RPMI8226 (cell line): Measurements from ENCODE around the gene ANO9.
"Not testable (repeated sequence)": the region's sequence is repeated elsewhere in the genome, so short reads cannot be mapped to it uniquely, and the experiment has no call there.

ENCODE experiments used
- DNase-seq: peaks from one replicate; pipeline ENCODE4 v3.0.0-alpha.2; 2015

Gene ANO9

DNA sequence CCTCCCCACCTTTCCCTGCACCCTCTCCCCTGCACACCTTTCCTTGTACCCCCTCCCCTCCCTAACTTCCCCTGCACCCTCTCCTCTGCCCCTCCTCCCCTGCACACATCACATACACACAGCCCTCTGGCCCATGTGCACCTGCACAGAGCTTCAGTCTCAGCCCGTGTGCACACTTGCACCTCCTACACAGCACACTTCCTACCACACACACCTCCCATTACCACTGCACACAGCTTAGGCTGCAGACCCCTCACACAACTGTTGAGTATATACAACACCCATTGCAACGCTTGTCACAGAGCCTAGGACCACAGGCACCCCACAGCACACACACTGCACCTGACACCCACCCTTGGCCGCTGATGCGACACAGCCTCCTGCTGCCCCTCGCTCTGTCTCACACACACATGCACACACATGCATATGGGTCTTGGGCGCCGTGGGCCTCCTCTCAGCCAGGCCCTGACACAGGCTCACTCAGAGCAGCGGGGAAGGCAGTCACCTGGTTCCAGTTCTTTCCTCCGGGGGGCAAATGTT lies 27.4 kb downstream of the ANO9 start:
- no peak for DNase-seq

DNA sequence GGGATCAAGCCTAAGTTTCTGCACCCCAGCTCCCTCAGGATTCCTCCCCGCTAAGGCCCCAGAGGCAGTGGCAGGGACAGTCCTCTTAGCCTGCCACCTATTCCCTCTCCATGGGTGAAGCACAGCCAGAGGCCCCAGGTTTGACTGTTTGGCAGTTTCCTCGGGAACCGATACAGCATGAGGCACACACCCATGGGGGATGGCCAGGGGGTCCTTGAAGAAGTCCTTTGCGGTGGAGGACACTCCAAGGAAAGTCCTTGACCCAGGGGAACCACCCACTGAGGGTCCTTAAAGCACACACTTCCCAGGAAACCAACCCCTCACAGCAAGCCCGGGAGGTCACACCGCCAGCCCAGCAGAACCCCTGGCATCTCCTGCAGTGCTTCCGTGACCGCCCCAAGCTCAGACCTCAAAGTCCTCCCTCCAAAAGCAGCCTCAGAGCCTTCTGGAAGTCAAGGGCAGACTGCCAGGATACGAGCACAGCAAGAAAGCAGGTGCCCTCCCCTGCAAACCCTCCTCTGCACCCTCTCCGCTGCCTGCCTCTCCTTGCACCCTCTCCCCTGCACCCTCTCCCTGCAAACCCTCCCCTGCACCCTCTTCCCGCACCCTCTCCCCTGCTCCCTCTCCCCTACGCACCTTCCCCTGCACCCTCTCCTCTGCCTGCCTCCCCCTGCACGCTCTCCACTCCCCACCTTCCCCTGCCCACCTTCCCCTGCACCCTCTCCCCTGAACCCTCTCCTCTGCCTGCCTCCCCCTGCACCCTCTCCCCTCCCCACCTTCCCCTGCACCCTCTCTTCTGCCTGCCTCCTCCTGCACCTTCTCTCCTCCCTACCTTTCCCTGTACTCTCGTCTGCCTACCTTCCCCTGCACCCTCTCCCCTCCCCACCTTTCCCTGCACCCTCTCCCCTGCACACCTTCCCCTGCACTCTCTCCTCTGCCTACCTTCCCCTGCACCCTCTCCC lies 28.4 kb downstream of the ANO9 start:
- DNase-seq: peak; percentile 83

DNA sequence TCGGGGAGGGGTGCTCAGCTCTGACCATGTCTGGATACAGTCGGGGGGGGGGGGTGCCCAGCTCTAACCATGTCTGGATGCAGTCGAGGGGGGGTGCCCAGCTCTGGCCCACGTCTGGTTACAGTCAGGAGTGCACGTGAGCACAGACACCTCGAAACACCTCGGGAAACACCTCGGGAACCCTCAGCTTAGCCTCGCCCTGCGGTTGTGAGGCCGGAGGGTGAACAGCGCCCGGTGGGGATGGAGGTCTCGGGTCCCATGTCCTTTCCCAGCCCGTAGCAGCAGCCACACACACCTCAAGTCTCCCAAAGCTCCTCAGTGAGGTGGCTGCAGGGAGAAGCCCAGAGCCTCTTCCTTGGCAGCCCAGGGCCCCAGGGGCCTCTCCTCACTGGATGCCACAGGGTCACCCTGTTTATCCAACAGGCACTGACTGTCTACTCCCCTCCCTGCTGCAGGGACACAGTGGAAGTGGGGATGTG lies 29.1 kb downstream of the ANO9 start:
- no peak for DNase-seq

DNA sequence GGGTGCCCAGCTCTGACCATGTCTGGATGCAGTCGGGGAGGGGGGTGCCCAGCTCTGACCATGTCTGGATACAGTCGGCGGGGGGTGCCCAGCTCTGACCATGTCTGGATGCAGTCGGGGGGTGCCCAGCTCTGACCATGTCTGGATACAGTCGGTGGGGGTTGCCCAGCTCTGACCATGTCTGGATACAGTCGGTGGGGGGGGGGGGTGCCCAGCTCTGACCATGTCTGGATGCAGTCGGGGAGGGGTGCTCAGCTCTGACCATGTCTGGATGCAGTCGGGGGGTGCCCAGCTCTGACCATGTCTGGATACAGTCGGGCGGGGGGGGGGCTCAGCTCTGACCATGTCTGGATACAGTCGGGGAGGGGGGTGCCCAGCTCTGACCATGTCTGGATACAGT lies 30.3 kb downstream of the ANO9 start:
- DNase-seq: not testable (repeated sequence)

DNA sequence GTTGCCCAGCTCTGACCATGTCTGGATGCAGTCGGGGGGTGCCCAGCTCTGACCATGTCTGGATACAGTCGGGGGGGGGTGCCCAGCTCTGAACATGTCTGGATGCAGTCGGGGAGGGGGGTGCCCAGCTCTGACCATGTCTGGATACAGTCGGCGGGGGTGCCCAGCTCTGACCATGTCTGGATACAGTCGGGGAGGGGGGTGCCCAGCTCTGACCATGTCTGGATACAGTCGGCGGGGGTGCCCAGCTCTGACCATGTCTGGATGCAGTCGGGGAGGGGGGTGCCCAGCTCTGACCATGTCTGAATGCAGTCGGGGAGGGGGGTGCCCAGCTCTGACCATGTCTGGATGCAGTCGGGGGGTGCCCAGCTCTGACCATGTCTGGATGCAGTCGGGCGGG lies 31.1 kb downstream of the ANO9 start:
- DNase-seq: not testable (repeated sequence)

DNA sequence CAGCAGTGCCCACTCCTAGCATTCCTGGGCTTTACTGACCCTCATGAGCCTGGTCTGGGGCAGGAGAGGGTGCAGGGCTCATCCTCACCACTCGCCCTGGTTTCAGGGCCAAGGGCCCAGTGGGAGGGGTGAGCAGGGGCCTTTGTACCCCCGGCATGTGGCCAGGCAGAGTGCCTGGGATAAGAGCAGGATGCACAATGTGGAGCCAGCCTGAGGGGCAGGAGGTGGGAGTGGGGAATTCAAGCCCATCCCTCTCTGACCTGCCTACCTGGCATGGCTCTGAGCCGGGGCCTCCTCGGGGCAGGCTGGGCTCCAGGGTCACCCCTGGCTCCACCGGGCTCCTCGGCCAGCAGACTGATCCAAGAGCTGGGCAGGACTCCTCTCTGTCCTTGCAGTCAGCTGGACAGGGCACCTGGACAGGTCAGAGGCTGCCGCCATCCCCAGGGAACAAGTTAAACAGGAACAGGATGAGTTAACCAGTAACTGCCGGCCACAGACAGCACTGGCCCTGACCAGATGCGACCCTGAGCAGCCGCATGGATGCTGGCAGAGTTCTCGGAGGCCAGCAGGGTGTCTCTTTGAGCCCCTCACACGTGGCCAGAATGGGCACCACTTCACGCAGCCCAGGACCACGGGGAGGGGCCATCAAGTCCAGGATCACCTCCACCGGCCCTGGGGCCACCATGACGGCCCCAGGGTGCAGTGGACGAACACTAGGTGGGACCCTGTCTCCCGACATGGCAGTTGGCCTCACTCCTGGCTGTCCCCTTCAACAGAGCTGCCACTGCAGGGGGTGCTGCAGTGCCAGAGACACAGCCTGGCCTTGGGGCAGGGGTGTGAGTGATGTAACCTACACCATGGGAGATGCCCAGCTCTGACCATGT lies 32.0 kb downstream of the ANO9 start:
- no peak for DNase-seq

DNA sequence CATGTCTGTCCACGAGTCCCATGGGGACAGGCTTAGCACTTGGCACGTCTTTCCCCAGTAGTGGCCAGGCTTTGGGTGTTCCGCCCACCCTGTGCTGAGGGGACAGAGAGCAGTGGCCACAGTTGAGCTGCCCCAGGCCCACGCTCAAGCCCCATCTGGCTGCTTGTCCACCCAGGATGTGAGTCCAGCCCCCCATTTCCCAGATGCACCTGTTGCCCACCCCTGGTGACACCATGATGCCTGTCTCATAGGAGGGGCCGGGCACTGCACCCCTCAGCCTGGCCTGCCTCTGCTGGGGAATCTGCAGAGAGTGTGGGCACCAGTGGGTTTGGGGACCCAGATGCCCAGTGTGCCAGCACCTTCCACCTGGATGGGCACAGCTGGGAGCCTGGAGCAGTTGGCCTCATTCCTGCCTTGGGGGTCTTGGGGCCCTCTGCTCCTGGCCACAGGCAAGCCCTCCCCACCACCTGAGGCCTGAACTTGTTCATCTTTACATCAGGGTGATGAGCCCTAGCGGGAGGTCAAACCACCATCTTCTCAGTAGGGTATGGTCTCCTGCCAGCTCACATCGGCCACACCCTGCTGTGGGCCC lies 32.7 kb downstream of the ANO9 start:
- DNase-seq: no peak

DNA sequence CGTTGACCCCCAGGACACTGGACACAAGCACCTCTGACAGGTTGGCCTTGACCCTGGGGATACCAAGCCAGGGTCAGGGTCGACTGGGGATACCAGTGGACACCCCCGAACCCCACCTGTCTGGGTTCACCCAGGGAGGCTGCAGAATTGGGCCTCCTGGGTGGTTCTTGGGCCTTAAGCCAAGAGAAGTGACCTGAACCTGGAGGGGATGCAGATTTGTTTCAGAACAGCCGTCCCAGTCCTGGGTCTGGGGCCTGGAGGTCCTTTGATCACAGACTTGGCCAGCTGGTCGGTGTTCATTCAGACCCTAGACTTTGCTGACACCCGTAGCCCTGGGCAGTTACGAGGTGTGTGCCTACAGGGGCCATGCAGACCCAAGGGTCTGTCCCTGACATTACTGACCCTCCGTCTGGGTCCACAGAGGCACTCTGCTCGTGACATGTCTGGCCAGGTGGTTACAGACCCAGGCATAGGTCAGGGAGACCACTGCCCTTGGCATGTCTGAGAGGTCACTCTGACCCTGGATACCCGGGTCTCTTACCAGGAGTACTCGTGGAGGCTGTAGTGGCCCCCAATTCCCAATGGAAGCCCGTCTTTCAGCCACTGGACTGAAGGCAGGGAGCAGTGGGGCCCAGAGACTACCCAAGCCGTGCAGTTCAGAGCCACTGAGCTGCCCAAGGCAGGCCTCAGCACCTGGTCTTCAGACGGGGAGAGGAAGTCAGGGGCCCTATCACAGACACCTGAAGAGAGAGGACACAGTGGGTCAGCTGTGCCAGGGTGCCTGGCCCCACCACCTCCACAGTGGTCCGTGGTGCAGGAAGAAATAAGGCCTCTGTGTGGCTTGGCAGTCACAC lies 33.4 kb downstream of the ANO9 start:
- no peak for DNase-seq

DNA sequence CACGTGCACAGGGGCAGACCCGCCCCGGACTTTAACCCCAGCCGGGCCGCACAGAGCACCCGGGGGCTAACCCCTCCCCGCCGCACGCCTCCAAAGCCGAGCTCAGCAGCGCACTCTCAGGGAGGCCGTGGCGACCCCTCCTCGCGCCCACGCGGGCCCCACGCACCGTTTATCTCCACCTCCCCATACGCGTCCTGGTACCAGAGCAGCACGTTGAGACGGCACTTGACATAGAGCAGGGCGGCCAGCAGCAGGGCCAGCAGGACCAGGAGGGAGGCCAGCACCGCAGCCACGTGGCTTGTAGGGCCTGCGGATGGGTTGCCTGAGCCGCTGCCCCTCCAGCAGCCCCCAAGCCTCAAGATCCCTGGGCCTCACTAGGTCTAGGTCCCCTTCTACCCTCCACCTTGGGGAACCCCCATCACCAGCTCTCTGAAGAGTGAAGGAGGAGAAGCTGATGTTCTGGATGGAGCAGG lies 34.1 kb downstream of the ANO9 start:
- DNase-seq: no peak

DNA sequence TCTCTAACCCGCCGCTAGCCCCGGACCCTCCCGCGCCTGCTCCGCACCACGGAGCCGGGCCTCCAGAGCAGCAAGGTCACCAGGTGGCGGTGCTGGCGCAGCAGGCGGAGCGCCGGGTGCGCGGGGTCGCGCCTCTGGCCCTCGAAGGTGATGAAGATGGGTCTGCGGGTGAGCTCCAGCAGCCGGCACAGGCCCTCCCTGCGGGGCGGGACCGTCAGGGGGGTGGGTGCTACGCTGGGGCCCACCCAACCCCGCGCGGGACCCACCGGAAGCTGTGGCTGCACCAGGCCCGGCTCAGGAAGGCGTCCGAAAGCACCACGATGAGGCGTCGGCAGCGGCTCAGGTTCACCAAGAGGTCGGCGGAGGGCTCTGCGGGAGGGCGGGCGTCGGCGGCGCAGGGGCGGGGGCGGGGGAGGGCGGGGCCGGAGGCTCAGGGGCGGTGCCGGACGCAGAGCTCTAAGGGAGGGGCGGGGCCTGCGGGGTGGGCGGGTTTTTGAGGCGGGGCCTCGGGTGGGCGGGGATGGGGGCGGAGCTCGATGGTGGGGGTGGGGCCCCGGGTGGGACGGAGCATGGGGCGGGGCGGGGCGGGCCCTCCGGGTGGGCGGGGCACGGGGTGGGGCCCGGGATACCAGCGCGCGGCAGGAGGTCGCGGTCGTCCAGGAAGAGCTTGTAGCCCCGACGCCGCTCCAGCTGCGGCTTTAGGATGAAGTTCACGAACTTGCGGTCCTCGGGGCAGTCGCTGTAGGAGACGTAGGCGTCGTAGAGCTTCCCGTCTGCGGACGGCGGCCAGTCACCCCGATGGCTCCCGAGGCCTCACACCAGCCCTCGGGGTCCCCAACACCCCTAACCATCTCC lies 34.8 kb downstream of the ANO9 start:
- DNase-seq: peak; percentile 92

DNA sequence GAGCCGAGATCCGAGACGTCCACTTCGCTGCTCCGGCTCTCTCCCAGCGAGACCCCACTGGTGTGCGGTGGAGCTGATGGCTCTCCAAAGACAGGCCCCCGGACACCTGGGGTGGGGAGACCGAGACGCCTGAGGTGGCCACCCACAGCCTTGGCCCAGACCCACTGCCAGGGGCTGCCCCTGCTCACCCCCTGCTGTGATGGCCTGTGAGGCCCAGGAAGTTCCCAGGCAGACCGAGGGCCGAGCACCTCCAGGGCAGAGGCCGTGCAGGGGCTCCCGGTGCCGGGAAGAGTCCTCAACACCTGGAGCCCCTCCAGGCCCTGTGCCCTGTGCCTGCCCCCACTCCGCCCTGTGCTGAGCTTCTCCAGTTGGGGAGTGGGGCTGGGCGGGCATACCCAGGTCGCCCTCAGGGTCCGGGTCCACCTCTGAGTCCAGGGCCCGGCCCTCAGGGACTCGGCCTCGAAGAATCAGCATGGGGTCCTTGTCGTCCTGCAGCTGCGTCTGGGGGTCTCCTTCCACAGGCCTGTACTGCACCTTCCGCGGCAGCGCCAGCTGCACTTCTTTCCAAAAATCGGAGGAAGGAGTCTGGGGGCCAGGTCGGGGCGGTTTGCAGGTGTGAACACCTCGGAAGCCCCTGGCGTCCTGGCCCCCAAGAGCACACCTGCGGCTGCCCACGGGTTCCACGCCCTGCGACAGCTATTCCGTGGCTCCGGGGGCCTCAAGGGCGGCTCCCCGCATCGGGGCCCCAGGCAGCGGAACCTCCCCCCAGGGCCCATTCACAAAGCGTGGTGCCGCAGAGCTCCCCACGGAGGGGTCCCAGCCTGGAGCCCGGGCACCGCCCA lies 35.6 kb downstream of the ANO9 start:
- DNase-seq: no peak

DNA sequence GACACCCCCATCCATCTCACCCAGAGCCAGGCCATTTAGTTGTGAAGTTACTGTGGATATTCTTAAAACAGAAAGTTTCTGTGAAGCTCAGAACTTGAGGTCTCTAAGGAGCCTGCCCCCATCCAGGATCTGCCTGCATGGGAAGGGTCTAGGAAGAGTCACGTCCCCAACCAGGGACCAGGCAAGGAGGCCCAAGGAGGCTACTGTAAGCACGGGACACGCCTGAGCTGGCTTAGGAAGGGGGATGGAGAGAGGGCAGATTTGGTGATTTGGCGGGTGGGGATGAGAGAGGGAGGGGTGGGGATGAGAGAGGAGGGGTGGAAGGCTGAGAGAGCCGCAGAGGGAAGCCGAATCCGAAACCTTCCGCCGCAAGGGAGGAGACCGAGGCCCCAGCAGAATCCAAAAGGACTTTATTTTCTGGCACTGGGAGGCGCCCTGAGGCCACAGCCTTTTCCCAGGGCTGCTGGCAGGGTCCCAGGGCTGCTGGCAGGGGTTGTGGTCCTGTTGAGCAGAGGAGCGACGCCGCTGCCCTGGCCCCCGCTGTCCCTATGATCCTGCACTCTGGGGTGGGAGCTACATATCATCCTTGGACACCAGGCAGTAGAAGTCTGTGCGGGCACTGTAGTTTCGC lies 36.4 kb downstream of the ANO9 start:
- DNase-seq: no peak

DNA sequence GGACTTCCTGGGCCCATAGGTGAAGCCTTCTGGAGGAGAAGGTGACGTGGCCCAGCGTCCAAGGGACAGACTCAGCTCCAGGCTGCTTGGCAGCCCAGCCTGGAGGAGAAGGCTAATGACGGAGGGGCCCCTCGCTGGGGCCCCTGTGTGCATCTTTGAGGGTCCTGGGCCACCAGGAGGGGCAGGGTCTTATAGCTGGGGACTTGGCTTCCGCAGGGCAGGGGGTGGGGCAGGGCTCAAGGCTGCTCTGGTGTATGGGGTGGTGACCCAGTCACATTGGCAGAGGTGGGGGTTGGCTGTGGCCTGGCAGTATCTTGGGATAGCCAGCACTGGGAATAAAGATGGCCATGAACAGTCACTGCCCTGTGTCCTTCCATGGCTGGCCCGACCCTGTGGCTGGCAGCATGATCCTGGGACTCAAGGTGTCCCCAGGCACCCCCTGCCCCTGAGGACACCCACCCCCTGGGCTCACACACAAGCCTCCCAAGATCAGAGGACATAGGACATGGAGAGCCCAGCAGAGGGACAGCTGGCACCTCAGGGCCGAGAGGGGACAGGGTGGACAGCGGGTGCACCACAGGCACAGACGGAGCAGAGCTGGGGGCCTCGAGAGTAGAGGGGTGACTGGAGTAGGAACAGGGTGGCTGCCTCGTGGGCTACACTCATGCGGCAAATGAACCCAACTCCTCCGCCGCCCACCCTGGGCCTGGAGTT lies 37.1 kb downstream of the ANO9 start:
- no peak for DNase-seq

DNA sequence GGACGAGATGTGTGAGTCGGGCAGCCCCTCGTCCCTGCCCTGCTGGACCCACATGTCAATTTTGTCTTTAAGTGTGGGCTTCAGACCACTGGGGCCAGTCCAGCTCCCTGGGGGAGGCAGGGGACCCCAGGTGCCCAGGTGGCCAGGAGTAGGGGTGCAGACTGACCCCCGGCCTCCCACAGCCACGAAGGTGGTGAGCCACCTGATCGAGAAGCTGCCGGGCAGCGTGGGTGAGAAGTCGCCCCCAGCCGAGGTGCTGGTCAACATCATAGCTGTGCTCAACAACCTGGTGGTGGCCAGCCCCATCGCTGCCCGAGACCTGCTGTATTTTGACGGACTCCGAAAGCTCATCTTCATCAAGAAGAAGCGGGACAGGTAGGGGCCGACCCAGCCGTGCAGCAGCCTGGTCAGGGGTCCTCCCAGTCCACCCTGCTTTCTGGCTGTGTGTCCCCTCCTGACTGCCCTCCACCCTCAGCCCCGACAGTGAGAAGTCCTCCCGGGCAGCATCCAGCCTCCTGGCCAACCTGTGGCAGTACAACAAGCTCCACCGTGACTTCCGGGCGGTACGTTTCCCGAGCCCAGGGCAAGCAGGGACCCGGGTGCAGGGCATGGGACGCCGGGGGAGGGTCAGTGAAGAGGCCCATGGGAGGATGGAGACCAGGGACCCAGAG lies 37.9 kb downstream of the ANO9 start:
- no peak for DNase-seq

DNA sequence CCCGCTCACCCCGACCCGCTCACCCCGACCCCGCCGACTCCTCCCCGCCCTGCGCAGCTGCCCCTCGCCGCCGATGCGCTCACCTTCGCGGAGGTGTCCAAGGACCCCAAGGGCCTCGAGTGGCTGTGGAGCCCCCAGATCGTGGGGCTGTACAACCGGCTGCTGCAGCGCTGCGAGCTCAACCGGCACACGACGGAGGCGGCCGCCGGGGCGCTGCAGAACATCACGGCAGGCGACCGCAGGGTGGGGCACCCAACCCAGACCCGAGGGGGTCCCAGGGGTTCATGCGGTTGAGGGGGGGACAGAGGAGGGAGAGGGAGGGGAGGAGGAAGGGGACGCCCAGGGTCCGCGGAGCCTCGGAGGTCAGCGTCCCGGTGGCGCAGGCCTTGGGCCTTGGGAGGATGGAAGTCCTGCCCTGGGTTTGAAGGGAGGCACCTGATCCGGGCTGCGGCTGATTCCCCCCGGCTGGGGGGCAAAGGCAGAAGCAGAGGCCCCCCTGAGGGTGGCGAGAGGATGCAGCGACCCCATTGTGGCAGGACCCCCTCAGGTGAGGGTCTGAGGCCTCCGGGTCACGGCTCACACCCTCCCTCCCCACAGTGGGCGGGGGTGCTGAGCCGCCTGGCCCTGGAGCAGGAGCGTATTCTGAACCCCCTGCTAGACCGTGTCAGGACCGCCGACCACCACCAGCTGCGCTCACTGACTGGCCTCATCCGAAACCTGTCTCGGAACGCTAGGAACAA lies 38.6 kb downstream of the ANO9 start:
- DNase-seq: no peak

DNA sequence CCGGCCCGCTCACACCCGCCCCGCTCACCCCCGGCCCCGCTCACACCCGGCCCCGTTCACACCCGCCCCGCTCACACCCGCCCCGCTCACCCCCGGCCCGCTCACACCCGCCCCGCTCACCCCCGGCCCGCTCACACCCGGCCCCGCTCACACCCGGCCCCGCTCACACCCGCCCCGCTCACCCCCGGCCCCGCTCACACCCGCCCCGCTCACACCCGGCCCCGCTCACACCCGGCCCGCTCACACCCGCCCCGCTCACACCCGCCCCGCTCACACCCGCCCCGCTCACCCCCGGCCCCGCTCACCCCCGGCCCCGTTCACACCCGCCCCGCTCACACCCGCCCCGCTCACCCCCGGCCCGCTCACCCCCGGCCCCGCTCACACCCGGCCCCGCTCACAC lies 40.6 kb downstream of the ANO9 start:
- not testable (repeated sequence) for DNase-seq

DNA sequence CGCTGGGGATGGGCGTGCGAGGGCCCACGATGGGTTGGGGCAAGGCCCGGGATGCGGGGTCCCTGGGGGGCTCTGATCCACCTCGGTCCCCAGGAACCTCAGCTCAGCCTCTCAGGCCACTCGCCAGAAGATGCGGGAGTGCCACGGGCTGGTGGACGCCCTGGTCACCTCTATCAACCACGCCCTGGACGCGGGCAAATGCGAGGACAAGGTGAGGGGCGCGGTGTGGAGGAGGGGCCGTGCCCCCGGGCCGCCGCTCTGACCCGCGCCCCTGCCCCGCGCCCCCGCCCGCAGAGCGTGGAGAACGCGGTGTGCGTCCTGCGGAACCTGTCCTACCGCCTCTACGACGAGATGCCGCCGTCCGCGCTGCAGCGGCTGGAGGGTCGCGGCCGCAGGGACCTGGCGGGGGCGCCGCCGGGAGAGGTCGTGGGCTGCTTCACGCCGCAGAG lies 41.5 kb downstream of the ANO9 start:
- no peak for DNase-seq
